ENCODE data around the gene USP13. TPM values are rescaled to one million over a fixed set of nuclear protein-coding genes. Genes with fewer than 3 reads are reported as not detected.

Gene USP13
- total and polyA plus RNA-seq, 2 of the 13 experiments (the other 11 are each of a cell fraction or from before 2014, with no cell fraction given) = 15.9 to 36.7 TPM

DNA sequence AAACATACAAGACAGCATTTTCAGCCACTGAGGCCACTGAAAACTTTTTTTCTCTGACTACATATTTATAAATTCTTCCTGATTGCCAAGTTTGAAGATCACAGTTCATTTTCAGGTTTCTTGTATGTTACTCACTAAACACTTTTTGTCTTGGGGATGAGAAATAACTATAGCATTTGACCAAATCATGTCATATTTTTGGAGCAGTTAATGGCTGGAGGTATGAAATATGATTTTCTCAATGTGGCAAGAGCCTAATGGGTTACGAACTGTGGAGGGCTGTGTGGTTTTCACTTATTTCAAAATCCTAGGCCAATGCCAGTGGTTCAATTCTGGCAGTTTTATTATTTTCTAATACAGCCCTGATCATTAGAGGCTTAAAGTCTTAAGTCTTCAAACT lies 64.4 kb downstream of the USP13 start:
- DNase-seq (ENCODE audit: low spot score) (no peak), ATAC-seq (no peak), FAIRE-seq (no peak)
- POLR2A ChIA-PET = no interaction called here
- intact Hi-C loops (cut with micrococcal nuclease; ENCODE audit: unreplicated experiment) = no loop called here
- H3K27me3 ChIP-seq (ENCODE audit: control insufficient read depth in 1 of 2, insufficient read depth in 2 of 2, low read length in 2 of 2) = no peaks in the 10 kb centered on the region
- H3K4me1 ChIP-seq (ENCODE audit: insufficient read depth, low read length) = no peaks in the 10 kb centered on the region
- no peak overlapping the region for H3K27ac ChIP-seq (ENCODE audit: extremely low read length, insufficient read depth, low read length)
- CTCF ChIA-PET (ENCODE audit: low intra/inter-chr PET ratio, low total read pairs) = no interaction called here
- in situ Hi-C loops (cut with HindIII; ENCODE audit: extremely low pct_ligation_motif_present, low pct_unique_long_range_greater_than_20kb) = no loop called here
- no peak overlapping the region for H2AFZ ChIP-seq (ENCODE audit: low read length)
- peaks cover 9 to 38% of the 10 kb centered on the region in 2 experiments for H3K36me3 ChIP-seq (replicated peaks in 1 of 2; ENCODE audit: control insufficient read depth in 1 of 2, insufficient read depth in 2 of 2, low read length in 2 of 2)
- WGBS (ENCODE audit: low lambda C conversion rate) = 100% methylated on average over 1 of the region's 1 CpG
- BruUV-seq (replicated peaks) = no TSS peak
- TF ChIP-seq, protein P1, sequence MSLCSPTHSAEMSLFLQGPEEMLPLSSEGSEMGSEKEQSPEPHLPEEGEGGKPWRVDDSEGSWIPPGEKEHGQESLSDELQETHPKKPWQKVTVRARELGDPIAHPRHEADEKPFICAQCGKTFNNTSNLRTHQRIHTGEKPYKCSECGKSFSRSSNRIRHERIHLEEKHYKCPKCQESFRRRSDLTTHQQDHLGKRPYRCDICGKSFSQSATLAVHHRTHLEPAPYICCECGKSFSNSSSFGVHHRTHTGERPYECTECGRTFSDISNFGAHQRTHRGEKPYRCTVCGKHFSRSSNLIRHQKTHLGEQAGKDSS (CRISPR knock-in tag; IDR thresholded peaks at IDR 0.05; ENCODE audit: borderline replicate concordance, low read depth) = no peak
- no peak for TF ChIP-seq ZNF816 (CRISPR knock-in tag; IDR thresholded peaks at IDR 0.05; ENCODE audit: borderline replicate concordance)
- TF ChIP-seq, protein P2, sequence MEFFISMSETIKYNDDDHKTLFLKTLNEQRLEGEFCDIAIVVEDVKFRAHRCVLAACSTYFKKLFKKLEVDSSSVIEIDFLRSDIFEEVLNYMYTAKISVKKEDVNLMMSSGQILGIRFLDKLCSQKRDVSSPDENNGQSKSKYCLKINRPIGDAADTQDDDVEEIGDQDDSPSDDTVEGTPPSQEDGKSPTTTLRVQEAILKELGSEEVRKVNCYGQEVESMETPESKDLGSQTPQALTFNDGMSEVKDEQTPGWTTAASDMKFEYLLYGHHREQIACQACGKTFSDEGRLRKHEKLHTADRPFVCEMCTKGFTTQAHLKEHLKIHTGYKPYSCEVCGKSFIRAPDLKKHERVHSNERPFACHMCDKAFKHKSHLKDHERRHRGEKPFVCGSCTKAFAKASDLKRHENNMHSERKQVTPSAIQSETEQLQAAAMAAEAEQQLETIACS (CRISPR knock-in tag; IDR thresholded peaks at IDR 0.05) = no peak
- no peak for TF ChIP-seq KDM3A (CRISPR knock-in tag; IDR thresholded peaks at IDR 0.05; ENCODE audit: low read depth)
- no peak for TF ChIP-seq ZNF547 (CRISPR knock-in tag; IDR thresholded peaks at IDR 0.05)
- TF ChIP-seq RXRA (CRISPR knock-in tag; IDR thresholded peaks at IDR 0.05) = no peak
- TF ChIP-seq HDAC6 (IDR thresholded peaks at IDR 0.05; ENCODE audit: low read depth, low read length) = no peak
- TF ChIP-seq, protein P3, sequence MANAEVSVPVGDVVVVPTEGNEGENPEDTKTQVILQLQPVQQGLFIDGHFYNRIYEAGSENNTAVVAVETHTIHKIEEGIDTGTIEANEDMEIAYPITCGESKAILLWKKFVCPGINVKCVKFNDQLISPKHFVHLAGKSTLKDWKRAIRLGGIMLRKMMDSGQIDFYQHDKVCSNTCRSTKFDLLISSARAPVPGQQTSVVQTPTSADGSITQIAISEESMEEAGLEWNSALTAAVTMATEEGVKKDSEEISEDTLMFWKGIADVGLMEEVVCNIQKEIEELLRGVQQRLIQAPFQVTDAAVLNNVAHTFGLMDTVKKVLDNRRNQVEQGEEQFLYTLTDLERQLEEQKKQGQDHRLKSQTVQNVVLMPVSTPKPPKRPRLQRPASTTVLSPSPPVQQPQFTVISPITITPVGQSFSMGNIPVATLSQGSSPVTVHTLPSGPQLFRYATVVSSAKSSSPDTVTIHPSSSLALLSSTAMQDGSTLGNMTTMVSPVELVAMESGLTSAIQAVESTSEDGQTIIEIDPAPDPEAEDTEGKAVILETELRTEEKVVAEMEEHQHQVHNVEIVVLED (CRISPR knock-in tag; IDR thresholded peaks at IDR 0.05; ENCODE audit: borderline replicate concordance) = no peak
- TF ChIP-seq U2AF2 (IDR thresholded peaks at IDR 0.05; ENCODE audit: low read depth, low read length) = no peak
- TF ChIP-seq ZNF879 (CRISPR knock-in tag; IDR thresholded peaks at IDR 0.05) = no peak
- no peak for TF ChIP-seq DNMT3B (CRISPR knock-in tag; conservative IDR thresholded peaks at IDR 0.05)
- no peak for TF ChIP-seq SMAD9 (CRISPR knock-in tag; IDR thresholded peaks at IDR 0.05)
- TF ChIP-seq, protein P4, sequence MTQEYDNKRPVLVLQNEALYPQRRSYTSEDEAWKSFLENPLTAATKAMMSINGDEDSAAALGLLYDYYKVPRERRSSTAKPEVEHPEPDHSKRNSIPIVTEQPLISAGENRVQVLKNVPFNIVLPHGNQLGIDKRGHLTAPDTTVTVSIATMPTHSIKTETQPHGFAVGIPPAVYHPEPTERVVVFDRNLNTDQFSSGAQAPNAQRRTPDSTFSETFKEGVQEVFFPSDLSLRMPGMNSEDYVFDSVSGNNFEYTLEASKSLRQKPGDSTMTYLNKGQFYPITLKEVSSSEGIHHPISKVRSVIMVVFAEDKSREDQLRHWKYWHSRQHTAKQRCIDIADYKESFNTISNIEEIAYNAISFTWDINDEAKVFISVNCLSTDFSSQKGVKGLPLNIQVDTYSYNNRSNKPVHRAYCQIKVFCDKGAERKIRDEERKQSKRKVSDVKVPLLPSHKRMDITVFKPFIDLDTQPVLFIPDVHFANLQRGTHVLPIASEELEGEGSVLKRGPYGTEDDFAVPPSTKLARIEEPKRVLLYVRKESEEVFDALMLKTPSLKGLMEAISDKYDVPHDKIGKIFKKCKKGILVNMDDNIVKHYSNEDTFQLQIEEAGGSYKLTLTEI (CRISPR knock-in tag; conservative IDR thresholded peaks at IDR 0.05) = no peak
- no peak overlapping the region for H3K4me2 ChIP-seq (ENCODE audit: low read depth, low read length)
- H3K79me2 ChIP-seq (ENCODE audit: insufficient read depth, low read length) = no peaks in the 10 kb centered on the region
- H3K4me3 ChIP-seq (replicated peaks in 1 of 3; ENCODE audit: insufficient read depth in 1 of 3, low read depth in 2 of 3, low read length in 3 of 3) = no peak overlapping the region
- H3K9ac ChIP-seq (ENCODE audit: insufficient read depth, low read depth, low read length) = no peak overlapping the region
- H4K20me1 ChIP-seq (ENCODE audit: insufficient read depth, low read length) = no peaks in the 10 kb centered on the region
- no peaks in the 10 kb centered on the region for H3K9me3 ChIP-seq (ENCODE audit: low read length)

All from HepG2 (cell line).